Activated T-cell treated with anti-CD3 and anti-CD28 coated beads for 4 hours (primary cell): ENCODE data around the gene MBOAT2.

Source experiments
- DNase-seq: peaks from one replicate; pipeline ENCODE4 v3.0.0-alpha.2; 2020

MBOAT2 gene

DNA sequence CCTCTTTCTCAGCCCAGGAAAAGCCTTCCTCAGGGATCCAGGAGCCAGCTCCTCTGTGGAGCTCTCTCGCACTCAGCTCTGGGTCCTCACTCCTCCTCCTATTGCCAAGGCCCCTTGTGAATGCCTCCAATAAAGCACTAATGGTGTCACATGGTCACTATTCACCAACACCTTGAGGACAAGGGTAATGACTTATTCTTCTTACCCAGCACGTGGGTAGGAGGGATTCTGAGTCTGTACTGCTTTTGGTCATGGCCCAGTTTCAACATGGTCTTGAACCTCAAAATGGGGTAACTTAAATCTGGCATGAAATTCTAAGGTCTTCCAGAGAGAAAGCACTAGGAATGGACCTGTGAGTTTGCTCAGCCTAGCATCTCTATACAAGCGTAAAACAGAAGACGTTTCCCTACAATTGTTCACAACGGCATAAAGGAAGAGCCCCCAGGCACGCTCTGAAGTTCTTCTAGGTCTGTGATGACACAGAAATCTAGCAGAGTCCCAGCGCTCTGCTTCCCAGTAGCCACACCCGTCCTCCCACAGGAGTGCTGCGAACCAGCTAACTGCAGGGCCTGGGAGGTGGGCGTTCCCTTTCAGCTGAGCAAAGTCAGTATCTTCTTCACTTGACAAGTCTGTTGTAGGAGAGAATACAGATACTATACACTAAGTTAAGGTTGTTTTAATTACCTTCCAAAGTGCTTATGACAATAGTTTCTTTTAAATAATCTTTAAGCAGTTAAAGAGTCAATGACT lies 151.5 kb downstream of the MBOAT2 start:
- no peak for DNase-seq

- DNase-seq, result no peak
These were observed 152.5 kb downstream of the MBOAT2 start for GRCh38 chr2:8850845-8851487.

DNA sequence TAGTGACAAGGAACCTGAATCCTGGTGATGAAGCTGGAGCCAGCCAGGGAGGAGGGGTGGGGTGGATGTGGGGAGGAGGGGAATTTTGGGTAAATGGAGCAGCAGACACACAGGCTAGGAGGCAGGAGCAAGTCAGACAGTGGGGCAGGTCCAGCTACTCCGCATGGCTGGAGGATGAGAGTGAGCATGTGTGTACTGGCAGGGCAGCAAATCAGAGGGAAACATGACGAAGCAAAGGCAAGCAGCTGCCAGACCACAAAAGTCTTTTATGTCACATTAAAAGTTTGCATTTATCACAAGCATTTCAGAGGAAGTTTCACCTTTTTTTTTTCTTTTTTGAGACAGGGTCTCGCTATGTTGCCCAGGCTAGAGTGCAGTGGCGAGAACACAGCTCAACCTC lies 154.2 kb downstream of the MBOAT2 start:
- DNase-seq, result no peak

- no peak for DNase-seq
These were observed 155.0 kb downstream of the MBOAT2 start for GRCh38 chr2:8848328-8849100.

DNA sequence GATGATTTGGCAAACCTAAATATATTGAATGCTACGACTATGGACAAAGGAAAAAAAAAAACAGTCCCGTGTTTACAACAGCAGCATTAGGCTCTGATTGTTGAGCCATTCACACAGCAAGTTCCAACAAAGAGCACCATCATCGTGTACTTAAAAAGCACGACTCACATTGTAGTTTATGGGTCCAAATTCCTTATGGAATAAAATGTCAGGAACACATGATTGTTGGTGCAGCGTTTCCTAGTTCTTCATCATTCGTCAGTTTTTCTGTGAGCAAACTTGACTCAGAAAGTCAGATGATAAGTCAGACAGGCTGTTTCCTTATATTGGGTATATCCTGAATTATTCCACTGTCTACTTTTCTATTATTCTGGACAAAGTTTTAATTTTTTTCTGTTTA lies 156.1 kb downstream of the MBOAT2 start:
- no peak for DNase-seq

DNA sequence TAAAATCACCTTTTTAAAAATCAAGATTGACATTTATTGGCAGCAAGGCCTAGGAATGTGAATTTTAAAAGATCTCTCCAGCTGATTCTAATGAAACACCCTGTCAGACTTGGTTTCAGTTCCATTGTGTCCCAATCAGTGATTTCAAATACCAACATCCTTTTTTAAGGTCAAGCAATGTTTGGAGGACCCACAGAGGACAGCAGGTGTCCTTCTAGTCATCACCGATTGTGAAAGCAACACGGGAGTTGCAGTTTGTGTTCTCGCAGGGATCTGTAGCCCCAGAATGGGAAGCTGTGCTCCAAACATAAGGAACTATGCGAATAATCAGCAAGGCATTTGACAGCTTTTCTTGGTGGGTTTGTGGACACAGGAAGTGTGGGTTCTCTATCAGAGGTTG lies 161.6 kb downstream of the MBOAT2 start:
- no peak for DNase-seq

DNA sequence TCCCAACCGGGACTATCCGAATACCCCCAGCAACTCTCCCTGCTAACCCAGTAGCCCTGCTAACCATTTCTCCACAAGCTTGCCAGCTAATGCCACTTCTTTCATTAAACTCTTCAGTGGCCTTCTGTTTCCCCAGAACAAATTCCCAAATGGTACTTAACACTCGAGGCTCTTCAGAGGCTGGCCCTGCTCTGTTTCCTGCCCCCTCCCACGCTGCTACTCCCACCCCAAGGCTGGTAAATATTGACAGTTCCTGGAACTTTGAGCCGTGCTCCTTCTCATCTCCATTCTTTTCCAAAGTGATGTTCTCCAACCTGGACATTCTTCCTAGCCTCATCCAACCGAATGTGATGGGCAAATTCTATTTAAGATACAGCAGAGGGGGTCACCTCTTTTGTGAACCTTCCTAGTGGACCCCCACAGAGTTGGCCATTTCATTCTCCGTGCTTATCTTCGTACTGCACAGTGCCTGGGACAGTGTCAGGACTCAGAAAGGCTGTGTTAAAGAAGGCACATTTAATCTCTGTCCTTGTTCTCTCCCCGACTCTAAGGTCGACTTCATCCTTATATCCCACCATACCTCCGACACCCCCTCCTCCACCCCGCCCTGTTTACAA lies 162.9 kb downstream of the MBOAT2 start:
- DNase-seq, result no peak

- DNase-seq, result no peak
These were observed 164.1 kb downstream of the MBOAT2 start for GRCh38 chr2:8839189-8839965.

- no peak for DNase-seq
These were observed 165.7 kb downstream of the MBOAT2 start for GRCh38 chr2:8837795-8838140.

DNA sequence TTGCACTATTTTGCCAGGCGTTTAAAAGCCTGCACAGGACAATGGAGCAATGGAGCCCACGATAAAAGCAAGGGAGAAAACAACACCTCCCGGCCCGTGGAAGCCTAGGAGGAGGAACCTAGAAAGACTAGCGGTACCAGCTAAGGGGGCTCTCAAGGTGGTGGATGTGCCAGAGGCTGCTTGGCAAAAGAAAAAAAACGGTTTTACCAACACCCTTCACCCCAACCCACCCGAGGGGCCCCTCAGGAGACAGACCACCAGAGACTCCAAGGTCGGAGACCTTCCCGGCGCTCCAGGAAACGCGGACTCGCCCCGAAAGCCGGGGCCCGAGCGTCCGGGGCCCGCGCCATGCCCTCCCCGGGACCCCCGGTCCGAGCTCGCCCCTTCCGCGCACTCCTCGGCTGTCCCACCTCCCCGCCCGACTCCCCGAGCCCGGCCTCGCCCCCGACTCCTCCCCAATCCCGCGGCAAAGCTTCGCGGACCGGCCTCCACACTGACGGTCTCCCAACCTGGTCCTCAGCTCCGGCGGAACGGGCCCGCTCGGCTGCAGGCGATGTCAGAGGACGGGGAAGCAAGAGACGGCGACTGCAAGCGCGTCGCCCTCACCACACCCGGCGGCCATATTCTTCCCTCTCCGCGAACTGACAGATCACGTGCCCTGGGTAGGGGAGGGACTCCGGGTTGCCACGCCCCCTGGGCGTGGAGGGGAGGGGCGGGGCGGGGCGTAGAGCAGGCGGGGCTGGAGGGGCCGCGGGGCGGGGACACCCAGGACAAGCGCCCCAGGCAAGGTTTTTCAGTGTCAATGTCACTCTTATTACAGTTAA lies 166.3 kb downstream of the MBOAT2 start, which contains the start of gene KIDINS220:
Gene KIDINS220, minus strand, starts transcription at position 643 of the 824 bp plus-strand sequence. CDS start 10,520 bp downstream, outside the sequence.
- DNase-seq, result peak; percentile 77

DNA sequence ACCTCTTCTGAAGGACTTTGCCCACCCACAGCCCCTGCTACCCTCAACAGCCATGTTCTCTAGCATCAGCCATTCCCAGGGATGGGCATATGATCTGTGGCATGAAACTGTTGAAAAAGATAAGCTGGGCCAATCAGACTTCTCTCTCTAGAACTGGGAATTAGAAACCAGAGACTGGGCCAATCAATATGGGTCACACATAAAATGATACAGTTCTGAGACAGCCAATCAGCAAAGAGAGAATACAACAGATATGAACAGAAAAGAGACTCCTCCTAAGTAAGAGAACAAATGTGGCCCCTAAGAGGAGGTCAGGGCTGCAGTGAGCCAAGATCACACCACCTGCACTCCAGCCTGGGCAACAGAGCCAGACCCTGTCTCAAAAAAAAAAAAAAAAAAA lies 168.2 kb downstream of the MBOAT2 start:
- no peak for DNase-seq

GRCh38 chr2:8833853-8834252 lies 169.6 kb downstream of the MBOAT2 start:
- DNase-seq, result no peak

- no peak for DNase-seq
These were observed 172.0 kb downstream of the MBOAT2 start for GRCh38 chr2:8831516-8831915.

DNA sequence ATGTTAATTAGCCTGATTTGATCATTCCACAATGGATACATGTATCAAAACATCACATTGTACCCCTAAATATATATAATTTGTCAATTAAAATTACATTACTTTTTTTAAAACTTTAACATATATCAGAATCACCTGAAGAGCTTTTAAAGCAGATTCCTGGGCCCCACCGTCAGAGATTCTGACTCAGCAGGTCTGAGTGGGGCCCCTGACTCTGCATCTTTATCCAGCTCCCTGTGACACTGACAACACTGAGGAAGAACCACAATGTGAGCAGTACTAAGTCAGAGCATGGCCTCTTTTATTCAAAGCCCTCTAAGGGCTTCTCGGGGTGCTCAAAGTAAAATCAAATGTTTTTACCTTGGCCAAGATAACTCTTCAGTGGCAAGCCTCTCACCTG lies 175.8 kb downstream of the MBOAT2 start:
- DNase-seq, result no peak

- no peak for DNase-seq
These were observed 181.3 kb downstream of the MBOAT2 start for GRCh38 chr2:8822218-8822617.

GRCh38 chr2:8821276-8822217 lies 181.9 kb downstream of the MBOAT2 start:
- DNase-seq, result no peak

GRCh38 chr2:8819948-8820347 lies 183.5 kb downstream of the MBOAT2 start:
- no peak for DNase-seq

GRCh38 chr2:8819194-8819593 lies 184.3 kb downstream of the MBOAT2 start:
- DNase-seq, result no peak

- no peak for DNase-seq
These were observed 186.3 kb downstream of the MBOAT2 start for GRCh38 chr2:8817221-8817620.

DNA sequence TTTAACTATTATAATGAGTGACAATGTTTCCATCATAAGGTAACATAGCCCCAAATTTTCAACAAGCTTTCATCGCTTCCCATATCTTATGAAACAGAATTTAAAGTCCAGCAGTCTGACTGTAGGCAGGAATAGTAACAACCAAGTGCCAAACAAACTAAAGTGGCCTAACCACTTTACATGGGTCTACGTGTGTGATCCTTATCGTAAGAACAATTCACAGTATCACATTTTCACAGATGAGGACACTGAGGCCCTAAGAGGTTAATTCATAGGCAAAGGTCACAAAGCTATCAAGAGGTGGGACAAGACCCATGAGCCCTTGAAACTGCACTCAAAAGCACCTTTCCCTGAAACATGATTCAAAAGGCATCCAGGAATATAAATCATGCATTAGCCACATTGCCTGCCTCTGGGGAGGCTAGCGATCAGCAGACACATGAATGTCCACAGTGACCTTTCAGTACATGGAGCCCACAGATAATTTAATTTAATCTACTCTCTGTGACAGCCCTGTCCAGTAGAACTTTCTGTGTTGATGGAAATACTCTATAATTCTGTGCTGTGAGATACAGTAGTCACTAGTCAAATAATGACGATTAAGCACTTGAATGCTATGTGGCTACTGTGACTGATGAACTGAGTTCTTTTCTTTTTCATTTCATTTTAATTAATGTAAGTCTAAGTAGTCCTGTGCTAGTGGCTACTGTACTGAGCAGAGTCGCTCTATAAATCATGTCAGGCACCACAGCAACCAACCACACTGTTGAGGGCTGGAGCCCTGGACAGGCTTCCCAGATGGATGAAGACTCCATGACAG lies 196.4 kb downstream of the MBOAT2 start:
- no peak for DNase-seq
